Parathyroid adenoma (tissue), 2 donors: ENCODE measurements around the gene TMEM179.

Source experiments
- H2AFZ ChIP-seq: fragments of 300-600 bp; sonication (generic); one replicate; pipeline ENCODE4 v1.7.0; 2017; ENCODE audit warnings: antibody characterized with exemption, mild to moderate bottlenecking
- H3K27ac ChIP-seq: fragments of 300-600 bp; sonication (generic); one replicate; pipeline ENCODE4 v1.7.0; 2017
- H3K27me3 ChIP-seq: fragments of 300-600 bp; sonication (generic); one replicate; pipeline ENCODE4 v1.7.0; 2017; ENCODE audit warnings: low read length; ENCODE audit not compliant: control insufficient read depth, insufficient read depth
- H3K36me3 ChIP-seq: fragments of 300-600 bp; sonication (generic); one replicate; pipeline ENCODE4 v1.7.0; 2017; ENCODE audit warnings: low read length; ENCODE audit not compliant: control insufficient read depth, insufficient read depth
- H3K4me1 ChIP-seq: fragments of 300-600 bp; sonication (generic); one replicate; pipeline ENCODE4 v1.7.0; 2017; ENCODE audit warnings: control low read depth
- H3K4me2 ChIP-seq: fragments of 300-600 bp; sonication (generic); one replicate; pipeline ENCODE4 v1.7.0; 2017; ENCODE audit warnings: low read length
- H3K4me3 ChIP-seq: fragments of 300-600 bp; sonication (generic); one replicate; pipeline ENCODE4 v1.7.0; 2017; ENCODE audit warnings: low read depth, low read length
- H3K79me2 ChIP-seq: fragments of 300-600 bp; sonication (generic); one replicate; pipeline ENCODE4 v1.7.0; 2017; ENCODE audit warnings: control low read depth
- H3K9ac ChIP-seq: fragments of 300-600 bp; sonication (generic); one replicate; pipeline ENCODE4 v1.7.0; 2017; ENCODE audit warnings: mild to moderate bottlenecking
- H3K9me3 ChIP-seq: fragments of 300-600 bp; sonication (generic); one replicate; pipeline ENCODE4 v1.7.0; 2017; ENCODE audit warnings: low read length; ENCODE audit not compliant: control insufficient read depth
- TF ChIP-seq, protein P1 (sequence below): fragments of 300-600 bp; sonication (generic); IDR thresholded peaks from one replicate; pipeline ENCODE4 v1.7.0; 2017; ENCODE audit warnings: antibody characterized with exemption, mild to moderate bottlenecking
- donor health status: primary hyperparathyroidism.

Gene TMEM179

DNA sequence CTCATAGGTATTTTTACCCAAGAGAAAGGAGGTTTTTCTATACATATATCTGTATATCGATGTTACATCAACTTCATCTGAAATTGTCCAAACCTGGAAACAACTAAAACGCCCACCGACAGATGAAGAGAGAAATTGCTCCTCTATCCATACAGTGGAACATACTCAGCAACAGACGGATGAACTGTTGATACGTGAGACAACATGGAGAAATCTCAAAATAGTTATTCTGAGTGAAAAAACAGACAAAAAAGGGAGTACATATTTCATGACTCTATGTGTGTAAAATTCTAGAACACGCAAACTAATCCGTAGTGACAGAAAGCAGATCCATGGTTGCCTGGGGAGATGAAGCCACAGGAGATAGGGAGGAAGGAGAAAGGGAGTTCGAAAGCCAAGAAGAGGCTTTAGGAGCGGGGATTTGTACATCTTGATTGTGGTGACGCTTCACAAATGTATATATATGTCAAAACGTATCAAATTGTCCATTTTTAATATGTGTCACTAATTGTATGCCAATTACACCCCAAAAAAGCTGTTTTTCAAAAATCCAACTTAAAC is 62.6 kb downstream of the TMEM179 start:
- no peak overlapping the region for H3K4me2 ChIP-seq
- H3K4me1 ChIP-seq = no peaks in the 10 kb centered on the region
- no peaks in the 10 kb centered on the region for H3K79me2 ChIP-seq
- no peaks in the 10 kb centered on the region for H3K27me3 ChIP-seq
- H3K36me3 ChIP-seq = no peaks in the 10 kb centered on the region
- TF ChIP-seq, protein P1, sequence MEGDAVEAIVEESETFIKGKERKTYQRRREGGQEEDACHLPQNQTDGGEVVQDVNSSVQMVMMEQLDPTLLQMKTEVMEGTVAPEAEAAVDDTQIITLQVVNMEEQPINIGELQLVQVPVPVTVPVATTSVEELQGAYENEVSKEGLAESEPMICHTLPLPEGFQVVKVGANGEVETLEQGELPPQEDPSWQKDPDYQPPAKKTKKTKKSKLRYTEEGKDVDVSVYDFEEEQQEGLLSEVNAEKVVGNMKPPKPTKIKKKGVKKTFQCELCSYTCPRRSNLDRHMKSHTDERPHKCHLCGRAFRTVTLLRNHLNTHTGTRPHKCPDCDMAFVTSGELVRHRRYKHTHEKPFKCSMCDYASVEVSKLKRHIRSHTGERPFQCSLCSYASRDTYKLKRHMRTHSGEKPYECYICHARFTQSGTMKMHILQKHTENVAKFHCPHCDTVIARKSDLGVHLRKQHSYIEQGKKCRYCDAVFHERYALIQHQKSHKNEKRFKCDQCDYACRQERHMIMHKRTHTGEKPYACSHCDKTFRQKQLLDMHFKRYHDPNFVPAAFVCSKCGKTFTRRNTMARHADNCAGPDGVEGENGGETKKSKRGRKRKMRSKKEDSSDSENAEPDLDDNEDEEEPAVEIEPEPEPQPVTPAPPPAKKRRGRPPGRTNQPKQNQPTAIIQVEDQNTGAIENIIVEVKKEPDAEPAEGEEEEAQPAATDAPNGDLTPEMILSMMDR = no peak
- H3K27ac ChIP-seq = no peak overlapping the region
- H3K9ac ChIP-seq = no peak overlapping the region
- H3K4me3 ChIP-seq = no peak overlapping the region
- H2AFZ ChIP-seq = no peak overlapping the region
- no peaks in the 10 kb centered on the region for H3K9me3 ChIP-seq
